MM.1S (cell line): ENCODE results near the gene SLC22A14.

Experiments used
- DNase-seq: peaks from one replicate; pipeline ENCODE4 v3.0.0-alpha.2; 2015
- H2AFZ ChIP-seq: fragments of 300-600 bp; sonication (generic); 2 replicates; pipeline ENCODE4 v1.6.0; 2016; ENCODE audit warnings: antibody characterized with exemption, low read length
- H3F3A ChIP-seq: fragments of 300-600 bp; sonication (generic); 2 replicates; pipeline ENCODE4 v1.6.1; 2016; ENCODE audit warnings: mild to moderate bottlenecking, antibody characterized with exemption, low read length, moderate library complexity, mixed read lengths; ENCODE audit not compliant: insufficient read depth
- H3K27ac ChIP-seq: fragments of 300-600 bp; sonication (generic); 2 replicates; pipeline ENCODE4 v1.5.1; 2016; ENCODE audit warnings: mild to moderate bottlenecking, low read length
- H3K27me3 ChIP-seq: fragments of 300-600 bp; sonication (generic); replicated peaks from 2 replicates; pipeline ENCODE4 v1.6.0; 2016; ENCODE audit warnings: low read length; ENCODE audit not compliant: insufficient read depth
- H3K36me3 ChIP-seq: fragments of 300-600 bp; sonication (generic); replicated peaks from 2 replicates; pipeline ENCODE4 v1.6.1; 2016; ENCODE audit warnings: mild to moderate bottlenecking, low read length, mixed read lengths; ENCODE audit not compliant: insufficient read depth
- H3K4me1 ChIP-seq: fragments of 300-600 bp; sonication (generic); 2 replicates; pipeline ENCODE4 v1.6.1; 2016; ENCODE audit warnings: low read length, mixed read lengths
- H3K4me2 ChIP-seq: fragments of 300-600 bp; sonication (generic); 2 replicates; pipeline ENCODE4 v1.6.0; 2016; ENCODE audit warnings: low read depth, low read length
- H3K4me3 ChIP-seq: fragments of 300-600 bp; sonication (generic); 2 replicates; pipeline ENCODE4 v1.5.1; 2016; ENCODE audit warnings: low read length, mixed read lengths
- H3K79me2 ChIP-seq: fragments of 300-600 bp; sonication (generic); 2 replicates; pipeline ENCODE4 v1.6.1; 2016; ENCODE audit warnings: mixed run types, low read length, mixed read lengths
- H3K9ac ChIP-seq: fragments of 300-600 bp; sonication (generic); 2 replicates; pipeline ENCODE4 v1.6.1; 2016; ENCODE audit warnings: low read length, mixed read lengths
- H3K9me2 ChIP-seq: fragments of 300-600 bp; sonication (generic); replicated peaks from 2 replicates; pipeline ENCODE4 v1.6.1; 2016; ENCODE audit warnings: mild to moderate bottlenecking, low read length, mixed read lengths; ENCODE audit not compliant: insufficient read depth
- H3K9me3 ChIP-seq: fragments of 300-600 bp; sonication (generic); replicated peaks from 2 replicates; pipeline ENCODE4 v1.6.1; 2016; ENCODE audit warnings: mild to moderate bottlenecking, low read length, mixed read lengths; ENCODE audit not compliant: insufficient read depth
- H4K20me1 ChIP-seq: fragments of 300-600 bp; sonication (generic); 2 replicates; pipeline ENCODE4 v1.6.1; 2016; ENCODE audit warnings: mild to moderate bottlenecking, low read length, moderate library complexity, mixed read lengths; ENCODE audit not compliant: insufficient read depth
- CTCF ChIP-seq: fragments of 300-600 bp; sonication (generic); IDR thresholded peaks from 2 replicates; pipeline ENCODE4 v1.5.1; 2016; ENCODE audit warnings: antibody characterized with exemption, low read length, mixed read lengths
- EZH2 ChIP-seq: fragments of 300-600 bp; sonication (generic); optimal IDR thresholded peaks from 2 replicates; pipeline ENCODE3; 2017; ENCODE audit warnings: low read depth, mild to moderate bottlenecking, antibody characterized with exemption, low read length, mixed read lengths
- EZH2phosphoT487 ChIP-seq: fragments of 300-600 bp; sonication (generic); IDR thresholded peaks from 2 replicates; pipeline ENCODE4 v1.6.1; 2018; ENCODE audit warnings: antibody characterized with exemption, low read length

The SLC22A14 gene

GRCh38 chr3:38365469-38366062, 83.5 kb downstream of the SLC22A14 start:
- no peak overlapping the region for H3K4me2 ChIP-seq
- no peak for DNase-seq
- no peaks in the 10 kb centered on the region for H3K4me1 ChIP-seq
- H3K27ac ChIP-seq = no peak overlapping the region
- H3K79me2 ChIP-seq = no peaks in the 10 kb centered on the region
- H3K27me3 ChIP-seq = no peaks in the 10 kb centered on the region
- no peak overlapping the region for H3K4me3 ChIP-seq
- no peak overlapping the region for H3K9ac ChIP-seq
- no peaks in the 10 kb centered on the region for H3K9me2 ChIP-seq
- H3F3A ChIP-seq = no peaks in the 10 kb centered on the region
- no peaks in the 10 kb centered on the region for H3K9me3 ChIP-seq
- no peaks in the 10 kb centered on the region for H4K20me1 ChIP-seq
- TF ChIP-seq CTCF = no peak
- TF ChIP-seq EZH2 = no peak
- no peak for TF ChIP-seq EZH2phosphoT487
- no peaks in the 10 kb centered on the region for H3K36me3 ChIP-seq
- H2AFZ ChIP-seq = no peak overlapping the region

- no peak overlapping the region for H2AFZ ChIP-seq
- H3K79me2 ChIP-seq = no peaks in the 10 kb centered on the region
- H3K27ac ChIP-seq = no peak overlapping the region
- no peaks in the 10 kb centered on the region for H3K9me3 ChIP-seq
- no peaks in the 10 kb centered on the region for H3K4me1 ChIP-seq
- H3K4me3 ChIP-seq = no peak overlapping the region
- no peak overlapping the region for H3K9ac ChIP-seq
- TF ChIP-seq CTCF = no peak
- TF ChIP-seq EZH2phosphoT487 = no peak
- no peak for TF ChIP-seq EZH2
- no peaks in the 10 kb centered on the region for H3K27me3 ChIP-seq
- H3K4me2 ChIP-seq = no peak overlapping the region
- H3K9me2 ChIP-seq = no peaks in the 10 kb centered on the region
- H3F3A ChIP-seq = no peaks in the 10 kb centered on the region
- no peak for DNase-seq
- H3K36me3 ChIP-seq = no peaks in the 10 kb centered on the region
- H4K20me1 ChIP-seq = no peaks in the 10 kb centered on the region
Measured at GRCh38 chr3:38366082-38366481, 84.0 kb downstream of the SLC22A14 start.

GRCh38 chr3:38367779-38368178, 85.7 kb downstream of the SLC22A14 start:
- no peaks in the 10 kb centered on the region for H3K4me1 ChIP-seq
- no peak for DNase-seq
- H3K27me3 ChIP-seq = no peaks in the 10 kb centered on the region
- H3K9ac ChIP-seq = no peak overlapping the region
- no peaks in the 10 kb centered on the region for H4K20me1 ChIP-seq
- H3K9me3 ChIP-seq = no peaks in the 10 kb centered on the region
- H2AFZ ChIP-seq = no peak overlapping the region
- H3K9me2 ChIP-seq = no peaks in the 10 kb centered on the region
- H3K36me3 ChIP-seq = no peaks in the 10 kb centered on the region
- H3F3A ChIP-seq = no peaks in the 10 kb centered on the region
- H3K4me3 ChIP-seq = no peak overlapping the region
- TF ChIP-seq EZH2phosphoT487 = no peak
- no peak for TF ChIP-seq CTCF
- TF ChIP-seq EZH2 = no peak
- H3K4me2 ChIP-seq = no peak overlapping the region
- no peaks in the 10 kb centered on the region for H3K79me2 ChIP-seq
- H3K27ac ChIP-seq = no peak overlapping the region
